ENCODE measurements around the gene MIPEP. TPM values are rescaled to one million over a fixed set of nuclear protein-coding genes. Genes with fewer than 3 reads are reported as not detected.

Gene MIPEP
- total RNA-seq, 1 experiment from 2014 or later, result 24.7 TPM

DNA sequence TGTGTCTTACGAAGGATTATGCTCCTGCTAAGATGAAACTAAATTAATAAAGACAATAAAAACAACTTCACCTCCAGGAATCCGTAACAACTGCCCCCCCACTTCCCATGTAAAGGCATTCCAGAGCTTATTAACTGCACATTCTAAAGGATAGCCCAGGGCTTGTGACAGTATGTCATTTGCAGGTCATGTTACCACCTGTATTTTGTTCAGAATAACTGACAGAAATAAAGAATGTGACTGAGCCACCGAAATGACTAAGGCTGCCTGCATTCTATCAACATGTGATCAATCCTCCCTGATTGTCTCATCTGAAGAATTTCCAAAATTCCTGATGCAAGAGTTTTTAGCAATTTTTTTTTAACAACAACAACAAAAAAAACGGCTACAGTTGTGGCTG lies 117.2 kb downstream of the MIPEP start:
- TF ChIP-seq, protein P1, sequence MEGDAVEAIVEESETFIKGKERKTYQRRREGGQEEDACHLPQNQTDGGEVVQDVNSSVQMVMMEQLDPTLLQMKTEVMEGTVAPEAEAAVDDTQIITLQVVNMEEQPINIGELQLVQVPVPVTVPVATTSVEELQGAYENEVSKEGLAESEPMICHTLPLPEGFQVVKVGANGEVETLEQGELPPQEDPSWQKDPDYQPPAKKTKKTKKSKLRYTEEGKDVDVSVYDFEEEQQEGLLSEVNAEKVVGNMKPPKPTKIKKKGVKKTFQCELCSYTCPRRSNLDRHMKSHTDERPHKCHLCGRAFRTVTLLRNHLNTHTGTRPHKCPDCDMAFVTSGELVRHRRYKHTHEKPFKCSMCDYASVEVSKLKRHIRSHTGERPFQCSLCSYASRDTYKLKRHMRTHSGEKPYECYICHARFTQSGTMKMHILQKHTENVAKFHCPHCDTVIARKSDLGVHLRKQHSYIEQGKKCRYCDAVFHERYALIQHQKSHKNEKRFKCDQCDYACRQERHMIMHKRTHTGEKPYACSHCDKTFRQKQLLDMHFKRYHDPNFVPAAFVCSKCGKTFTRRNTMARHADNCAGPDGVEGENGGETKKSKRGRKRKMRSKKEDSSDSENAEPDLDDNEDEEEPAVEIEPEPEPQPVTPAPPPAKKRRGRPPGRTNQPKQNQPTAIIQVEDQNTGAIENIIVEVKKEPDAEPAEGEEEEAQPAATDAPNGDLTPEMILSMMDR (IDR thresholded peaks at IDR 0.05; ENCODE audit: unreplicated experiment), result no peak
- intact Hi-C loops (cut with micrococcal nuclease), result loop anchor here (5.0 kb wide), 1 partner anchor 150 kb away; no protein-coding TSS in a partner anchor
- no peaks in the 10 kb centered on the region for H3K27me3 Mint-ChIP-seq (ENCODE audit: insufficient read depth, unreplicated experiment)
- POLR2A ChIA-PET, result interaction anchor here (0.6 to 1.5 kb wide), 3 partner anchors 10 to 36 kb away, joined by 3 to 6 read pairs (median 3); no protein-coding TSS in a partner anchor
- peaks cover 16% of the 10 kb centered on the region for H3K36me3 Mint-ChIP-seq (ENCODE audit: insufficient read depth, unreplicated experiment)
- peak overlapping the region; percentile 5 for H3K27ac Mint-ChIP-seq (ENCODE audit: low read depth, unreplicated experiment)
- H3K9me3 Mint-ChIP-seq (ENCODE audit: unreplicated experiment), result no peaks in the 10 kb centered on the region
- H3K4me3 Mint-ChIP-seq (ENCODE audit: unreplicated experiment), result no peak overlapping the region
- CTCF ChIA-PET, result interaction anchor here (0.6 to 1.0 kb wide), 4 partner anchors 17 to 314 kb away, joined by 3 read pairs; no protein-coding TSS in a partner anchor
- peaks cover 17% of the 10 kb centered on the region for H3K4me1 Mint-ChIP-seq (ENCODE audit: insufficient read depth, unreplicated experiment)
- no TSS peak for BruUV-seq (replicated peaks)
- DNase-seq (ENCODE audit: unreplicated experiment), result no peak

DNA sequence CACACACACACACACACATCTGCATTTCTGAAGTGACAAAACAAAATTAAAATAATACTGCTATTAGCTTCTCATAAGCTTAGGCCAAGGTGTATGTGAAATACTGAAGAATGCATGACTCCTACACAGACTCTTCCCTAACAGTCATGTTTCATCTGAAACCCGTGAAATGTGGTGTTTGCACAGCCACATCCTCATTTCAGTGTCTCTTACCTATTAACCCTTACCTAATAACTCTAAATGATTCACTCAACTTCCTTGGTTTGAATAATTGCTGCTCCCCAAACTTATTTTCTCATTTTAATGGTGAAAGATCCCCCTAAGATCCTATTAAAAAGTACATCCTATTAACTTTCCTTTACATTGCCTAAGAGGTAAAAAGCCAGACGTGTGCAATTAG lies 117.6 kb downstream of the MIPEP start:
- H3K27me3 Mint-ChIP-seq (ENCODE audit: insufficient read depth, unreplicated experiment), result no peaks in the 10 kb centered on the region
- intact Hi-C loops (cut with micrococcal nuclease), result loop anchor here (5.0 kb wide), 1 partner anchor 149 kb away; no protein-coding TSS in a partner anchor
- POLR2A ChIA-PET, result interaction anchor here (0.6 to 1.5 kb wide), 2 partner anchors 10 to 15 kb away, joined by 3 to 6 read pairs; no protein-coding TSS in a partner anchor
- peaks cover 17% of the 10 kb centered on the region for H3K4me1 Mint-ChIP-seq (ENCODE audit: insufficient read depth, unreplicated experiment)
- no peaks in the 10 kb centered on the region for H3K9me3 Mint-ChIP-seq (ENCODE audit: unreplicated experiment)
- BruUV-seq (replicated peaks), result no TSS peak
- TF ChIP-seq, protein P1 (IDR thresholded peaks at IDR 0.05; ENCODE audit: unreplicated experiment), result no peak
- CTCF ChIA-PET, result interaction anchor here (0.6 to 0.7 kb wide), 2 partner anchors 18 to 30 kb away, joined by 3 read pairs; no protein-coding TSS in a partner anchor
- H3K4me3 Mint-ChIP-seq (ENCODE audit: unreplicated experiment), result no peak overlapping the region
- peak overlapping the region; percentile 5 for H3K27ac Mint-ChIP-seq (ENCODE audit: low read depth, unreplicated experiment)
- no peak for DNase-seq (ENCODE audit: unreplicated experiment)
- H3K36me3 Mint-ChIP-seq (ENCODE audit: insufficient read depth, unreplicated experiment), result peaks cover 12% of the 10 kb centered on the region

DNA sequence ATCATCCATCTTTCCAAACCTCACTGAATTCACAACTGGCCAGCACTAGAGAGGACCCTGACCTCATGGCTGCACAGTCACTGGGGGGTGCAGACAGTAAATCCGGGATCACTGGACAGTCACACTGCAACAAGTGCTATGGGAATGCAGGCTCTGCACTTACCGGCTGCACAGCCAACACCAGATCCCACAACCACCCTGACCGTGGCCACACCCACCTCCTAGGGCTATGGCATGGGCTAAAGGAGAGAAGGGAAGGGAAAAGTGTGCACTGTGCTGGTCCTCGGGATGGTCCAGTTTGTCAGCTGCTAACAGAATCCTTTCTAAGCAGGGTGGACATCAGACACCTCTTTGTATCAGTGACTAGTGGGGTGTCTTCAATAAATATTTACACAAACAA lies 118.2 kb downstream of the MIPEP start:
- Mint-ChIP-seq H3K27me3 (ENCODE audit: insufficient read depth, unreplicated experiment) (no peaks in the 10 kb centered on the region), H3K4me1 (ENCODE audit: insufficient read depth, unreplicated experiment) (peaks cover 17% of the 10 kb centered on the region), H3K36me3 (ENCODE audit: insufficient read depth, unreplicated experiment) (peaks cover 11% of the 10 kb centered on the region), H3K9me3 (ENCODE audit: unreplicated experiment) (no peaks in the 10 kb centered on the region), H3K4me3 (ENCODE audit: unreplicated experiment) (no peak overlapping the region), H3K27ac (ENCODE audit: low read depth, unreplicated experiment) (no peak overlapping the region)
- TF ChIP-seq, protein P1 (IDR thresholded peaks at IDR 0.05; ENCODE audit: unreplicated experiment), result no peak
- ChIA-PET CTCF (no interaction called here), POLR2A (interaction anchor here (1.5 kb wide), 1 partner anchor 15 kb away, joined by 6 read pairs; no protein-coding TSS in a partner anchor)
- intact Hi-C loops (cut with micrococcal nuclease), result loop anchor here (5.0 kb wide), 1 partner anchor 149 kb away; no protein-coding TSS in a partner anchor
- no TSS peak for BruUV-seq (replicated peaks)
- DNase-seq (ENCODE audit: unreplicated experiment), result no peak

DNA sequence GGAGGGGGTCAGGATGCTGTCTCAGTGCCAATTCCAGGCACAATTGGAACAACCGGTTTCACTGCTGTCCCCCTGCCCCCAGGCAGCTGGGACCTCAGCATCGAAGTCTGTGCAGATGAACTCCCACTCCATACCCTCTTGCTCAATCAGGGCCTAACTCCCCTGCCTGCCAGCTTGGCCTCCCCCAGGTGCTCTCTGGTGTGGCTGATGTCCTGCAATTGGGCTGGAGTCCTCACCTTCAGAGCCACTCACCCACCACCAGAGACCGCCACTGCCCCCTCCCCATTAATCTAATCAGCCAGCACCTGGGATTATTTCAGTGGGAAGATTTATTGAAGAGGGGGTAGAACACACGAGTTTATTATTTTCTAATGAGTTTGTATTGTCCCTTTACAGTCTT lies 118.8 kb downstream of the MIPEP start:
- CTCF ChIA-PET, result no interaction called here
- TF ChIP-seq, protein P1 (IDR thresholded peaks at IDR 0.05; ENCODE audit: unreplicated experiment), result no peak
- no peak overlapping the region for H3K4me3 Mint-ChIP-seq (ENCODE audit: unreplicated experiment)
- H3K27me3 Mint-ChIP-seq (ENCODE audit: insufficient read depth, unreplicated experiment), result no peaks in the 10 kb centered on the region
- peaks cover 17% of the 10 kb centered on the region for H3K4me1 Mint-ChIP-seq (ENCODE audit: insufficient read depth, unreplicated experiment)
- no TSS peak for BruUV-seq (replicated peaks)
- H3K9me3 Mint-ChIP-seq (ENCODE audit: unreplicated experiment), result no peaks in the 10 kb centered on the region
- no peak for DNase-seq (ENCODE audit: unreplicated experiment)
- POLR2A ChIA-PET, result no interaction called here
- no peak overlapping the region for H3K27ac Mint-ChIP-seq (ENCODE audit: low read depth, unreplicated experiment)
- peaks cover 11% of the 10 kb centered on the region for H3K36me3 Mint-ChIP-seq (ENCODE audit: insufficient read depth, unreplicated experiment)
- intact Hi-C loops (cut with micrococcal nuclease), result loop anchor here (5.0 kb wide), 1 partner anchor 148 kb away; no protein-coding TSS in a partner anchor
